T-helper 2 cell treated with Interferon-gamma antibody and Interleukin-4, amounts not matched to agents 5 μg/mL and 100 μg/mL, for 36 hours (primary cell): ENCODE results near the gene RMDN2.
A peak's percentile ranks its signal among the peaks of the same experiment; 100 is the strongest.

Source experiments
- DNase-seq: peaks from one replicate; pipeline ENCODE4 v3.0.0; 2021; ENCODE audit warnings: low spot score
- H3K27ac Mint-ChIP-seq: one replicate; pipeline ENCODE4 v1.8.0; 2021; ENCODE audit warnings: mild to moderate bottlenecking, mixed read lengths
- H3K27me3 Mint-ChIP-seq: one replicate; pipeline ENCODE4 v1.8.0; 2021; ENCODE audit warnings: low read depth, mixed read lengths
- H3K36me3 Mint-ChIP-seq: one replicate; pipeline ENCODE4 v1.8.0; 2021; ENCODE audit warnings: low read depth, mixed read lengths
- H3K4me1 Mint-ChIP-seq: one replicate; pipeline ENCODE4 v1.8.0; 2021; ENCODE audit warnings: low read depth, mixed read lengths
- H3K4me3 Mint-ChIP-seq: one replicate; pipeline ENCODE4 v1.8.0; 2022; ENCODE audit warnings: mild to moderate bottlenecking, moderate library complexity, mixed read lengths
- H3K9me3 Mint-ChIP-seq: one replicate; pipeline ENCODE4 v1.8.0; 2021; ENCODE audit warnings: mixed read lengths

RMDN2 gene, protein sequence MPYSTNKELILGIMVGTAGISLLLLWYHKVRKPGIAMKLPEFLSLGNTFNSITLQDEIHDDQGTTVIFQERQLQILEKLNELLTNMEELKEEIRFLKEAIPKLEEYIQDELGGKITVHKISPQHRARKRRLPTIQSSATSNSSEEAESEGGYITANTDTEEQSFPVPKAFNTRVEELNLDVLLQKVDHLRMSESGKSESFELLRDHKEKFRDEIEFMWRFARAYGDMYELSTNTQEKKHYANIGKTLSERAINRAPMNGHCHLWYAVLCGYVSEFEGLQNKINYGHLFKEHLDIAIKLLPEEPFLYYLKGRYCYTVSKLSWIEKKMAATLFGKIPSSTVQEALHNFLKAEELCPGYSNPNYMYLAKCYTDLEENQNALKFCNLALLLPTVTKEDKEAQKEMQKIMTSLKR

DNA sequence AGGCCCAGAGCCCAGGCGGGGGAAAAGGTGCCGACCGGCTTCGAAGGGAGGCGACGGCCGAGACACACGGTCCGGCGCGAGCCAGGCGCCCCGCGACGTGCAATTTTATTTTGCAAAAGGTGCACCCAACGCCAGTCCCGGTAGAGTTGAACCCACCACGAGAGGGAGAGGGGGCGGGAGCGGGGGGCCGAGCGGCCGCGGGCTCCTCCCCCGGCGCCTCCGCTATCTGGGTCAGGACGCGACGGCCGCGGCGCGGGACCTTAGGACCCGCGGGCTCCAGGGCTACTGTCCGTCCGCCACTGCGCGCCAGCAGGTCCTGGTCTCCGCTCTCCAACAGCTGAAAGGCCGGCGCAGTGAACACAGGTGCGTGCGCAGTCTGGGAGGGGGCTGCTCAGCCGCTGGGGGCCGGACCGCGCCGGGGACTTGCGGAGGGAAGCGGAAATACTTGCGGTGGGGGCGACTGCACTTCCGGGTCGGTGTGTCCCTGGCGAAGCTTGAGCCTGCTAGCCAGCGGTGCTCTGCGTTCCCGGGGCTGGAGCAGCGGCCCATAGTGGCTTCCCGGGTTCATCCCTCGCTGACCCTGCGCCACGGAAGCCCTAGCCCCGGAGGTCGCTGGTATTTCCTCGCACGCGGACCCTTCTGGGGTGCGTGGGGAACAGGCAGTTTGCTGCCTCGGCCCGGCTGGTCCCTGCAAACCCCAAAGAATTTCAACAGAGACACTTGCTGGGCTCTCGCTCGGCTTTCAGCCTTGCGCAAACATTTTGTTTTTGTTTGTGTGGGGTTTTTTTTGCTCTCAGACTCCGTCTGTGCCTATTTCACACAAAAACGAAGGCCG lies at the start of gene RMDN2:
Gene RMDN2 (plus strand): TSS at position 225 of the 835 bp plus-strand sequence. CDS start 3,991 bp downstream, outside the sequence.
- Mint-ChIP-seq H3K9me3 (no peaks in the 10 kb centered on the region), H3K4me1 (peaks cover 6% of the 10 kb centered on the region), H3K4me3 (peak within 1 kb of the TSS; percentile 87), H3K36me3 (peaks cover 2% of the 10 kb centered on the region), H3K27ac (peak within 1 kb of the TSS; percentile 81), H3K27me3 (peaks cover 59% of the 10 kb centered on the region)
- DNase-seq, result peak; percentile 77

DNA sequence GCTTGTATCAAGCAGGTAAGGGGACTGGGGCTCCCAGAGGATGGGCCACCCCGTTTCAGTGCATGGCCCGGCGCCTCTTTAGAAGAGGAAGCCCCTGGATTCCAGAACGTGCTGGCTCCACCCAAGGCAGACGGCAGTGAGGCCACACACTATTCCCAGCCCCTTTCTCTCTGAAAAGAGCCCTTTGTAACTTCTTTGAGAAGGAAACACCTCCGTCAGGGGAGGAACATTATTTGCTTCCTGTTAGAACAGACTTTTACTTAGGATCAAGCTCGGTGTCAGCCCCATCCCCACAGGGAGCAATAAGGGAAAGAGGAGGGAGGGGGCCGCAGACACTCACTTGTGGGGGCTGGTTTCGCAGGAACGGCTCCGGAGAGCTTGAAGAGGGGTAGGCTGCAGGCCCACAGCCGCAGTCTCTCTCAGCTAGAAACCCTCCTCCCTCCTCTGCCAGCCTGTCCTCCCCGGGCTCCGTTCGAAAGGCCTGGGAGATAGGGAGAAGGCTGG lies 49.6 kb upstream of the RMDN2 start:
- no peaks in the 10 kb centered on the region for H3K9me3 Mint-ChIP-seq
- peaks cover 6% of the 10 kb centered on the region for H3K27me3 Mint-ChIP-seq
- H3K4me1 Mint-ChIP-seq, result peaks cover 29% of the 10 kb centered on the region
- no peak overlapping the region for H3K27ac Mint-ChIP-seq
- H3K36me3 Mint-ChIP-seq, result no peaks in the 10 kb centered on the region
- H3K4me3 Mint-ChIP-seq, result no peak overlapping the region
- no peak for DNase-seq

- H3K4me1 Mint-ChIP-seq, result peaks cover 24% of the 10 kb centered on the region
- no peak for DNase-seq
- H3K27ac Mint-ChIP-seq, result no peak overlapping the region
- no peak overlapping the region for H3K4me3 Mint-ChIP-seq
- peaks cover 6% of the 10 kb centered on the region for H3K27me3 Mint-ChIP-seq
- H3K36me3 Mint-ChIP-seq, result no peaks in the 10 kb centered on the region
- H3K9me3 Mint-ChIP-seq, result no peaks in the 10 kb centered on the region
Observed at GRCh38 chr2:37876227-37876626, 48.9 kb upstream of the RMDN2 start.

DNA sequence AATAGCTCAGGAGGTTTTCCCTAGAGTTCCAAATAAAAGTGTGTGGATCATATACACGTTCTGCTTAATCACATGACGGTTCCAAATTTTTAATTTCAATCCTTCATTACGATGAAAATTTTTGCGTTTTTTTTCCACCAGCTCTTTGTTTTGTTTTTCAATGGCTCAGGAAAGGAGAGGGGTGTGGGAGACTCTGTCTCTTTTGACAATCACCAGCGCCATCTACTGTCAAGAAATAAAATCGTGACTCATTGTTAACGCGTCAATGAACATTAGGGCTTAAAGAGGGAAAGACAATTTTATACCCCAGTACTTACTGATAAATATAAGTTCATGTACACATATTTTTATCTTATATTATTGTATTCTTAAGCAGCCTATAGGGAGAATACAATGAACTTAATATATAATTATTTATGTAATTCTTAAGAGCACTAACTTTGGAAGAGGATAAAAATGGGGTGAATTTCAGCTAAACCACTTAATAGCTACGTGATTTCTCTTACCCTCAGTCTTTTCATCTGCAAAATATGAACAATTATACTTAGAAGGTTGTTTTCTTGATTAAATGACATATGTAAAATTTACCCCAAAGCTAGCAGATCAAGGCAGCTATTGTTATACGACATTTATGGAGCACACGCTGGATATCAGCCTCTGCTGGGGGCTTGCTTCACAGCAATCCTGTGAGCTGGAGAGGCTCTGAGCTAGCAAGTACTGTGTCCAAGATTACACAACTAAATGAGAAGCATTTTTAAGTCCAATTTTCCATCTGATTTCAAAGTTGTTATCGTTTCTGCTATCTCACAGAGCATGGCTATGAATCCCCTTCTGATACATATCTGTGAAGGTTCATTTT lies 47.4 kb upstream of the RMDN2 start:
- DNase-seq, result no peak
- H3K27me3 Mint-ChIP-seq, result peaks cover 12% of the 10 kb centered on the region
- no peaks in the 10 kb centered on the region for H3K9me3 Mint-ChIP-seq
- no peaks in the 10 kb centered on the region for H3K36me3 Mint-ChIP-seq
- peaks cover 10% of the 10 kb centered on the region for H3K4me1 Mint-ChIP-seq
- H3K4me3 Mint-ChIP-seq, result no peak overlapping the region
- H3K27ac Mint-ChIP-seq, result no peak overlapping the region

- peaks cover 16% of the 10 kb centered on the region for H3K27me3 Mint-ChIP-seq
- no peak overlapping the region for H3K27ac Mint-ChIP-seq
- no peaks in the 10 kb centered on the region for H3K9me3 Mint-ChIP-seq
- H3K36me3 Mint-ChIP-seq, result no peaks in the 10 kb centered on the region
- no peak for DNase-seq
- no peak overlapping the region for H3K4me3 Mint-ChIP-seq
- H3K4me1 Mint-ChIP-seq, result peaks cover 2% of the 10 kb centered on the region
Observed at GRCh38 chr2:37878536-37878935, 46.6 kb upstream of the RMDN2 start.

DNA sequence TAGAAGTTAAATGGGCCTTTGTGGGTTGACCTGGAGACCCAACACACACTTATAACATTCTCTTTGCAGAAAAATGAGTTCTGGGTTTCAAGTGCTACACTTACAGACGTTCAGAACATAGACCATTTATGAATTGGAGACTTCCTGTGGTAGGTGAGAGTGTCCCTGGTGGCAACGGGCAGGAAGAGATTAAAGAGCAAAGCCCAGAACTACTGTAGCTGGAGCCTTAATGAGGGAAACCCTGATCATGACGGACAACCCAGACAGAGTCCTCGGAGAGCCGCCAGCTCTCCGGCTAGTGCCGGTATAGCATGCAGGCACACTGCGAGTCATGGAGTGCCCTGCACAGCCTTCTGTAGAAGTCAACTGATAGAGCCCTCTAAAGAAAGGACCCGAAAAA lies 44.5 kb upstream of the RMDN2 start:
- Mint-ChIP-seq H3K4me3 (no peak overlapping the region), H3K4me1 (peaks cover 2% of the 10 kb centered on the region), H3K36me3 (no peaks in the 10 kb centered on the region), H3K27ac (no peak overlapping the region), H3K27me3 (peaks cover 24% of the 10 kb centered on the region), H3K9me3 (no peaks in the 10 kb centered on the region)
- no peak for DNase-seq

DNA sequence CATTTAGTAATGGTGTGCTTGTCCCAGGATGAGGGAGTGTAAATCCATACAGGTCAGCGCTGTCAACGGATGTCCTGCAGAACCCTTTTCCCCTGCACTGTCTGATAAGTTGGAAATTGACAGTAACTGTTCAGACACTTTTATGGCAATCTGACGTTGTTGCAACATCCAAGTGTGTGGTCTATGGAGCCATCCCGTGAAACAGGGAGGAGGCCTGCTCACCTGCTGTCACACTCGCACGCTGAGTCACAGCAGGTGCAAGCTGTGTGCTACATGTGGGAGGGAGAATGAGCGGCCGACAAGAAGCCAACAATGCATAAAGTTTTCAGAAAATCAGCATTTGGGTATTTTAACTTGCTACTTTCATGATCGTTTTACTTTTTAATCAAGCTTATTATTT lies 43.7 kb upstream of the RMDN2 start:
- DNase-seq, result no peak
- peaks cover 2% of the 10 kb centered on the region for H3K4me1 Mint-ChIP-seq
- no peak overlapping the region for H3K27ac Mint-ChIP-seq
- no peak overlapping the region for H3K4me3 Mint-ChIP-seq
- H3K27me3 Mint-ChIP-seq, result peaks cover 28% of the 10 kb centered on the region
- H3K9me3 Mint-ChIP-seq, result no peaks in the 10 kb centered on the region
- H3K36me3 Mint-ChIP-seq, result no peaks in the 10 kb centered on the region

DNA sequence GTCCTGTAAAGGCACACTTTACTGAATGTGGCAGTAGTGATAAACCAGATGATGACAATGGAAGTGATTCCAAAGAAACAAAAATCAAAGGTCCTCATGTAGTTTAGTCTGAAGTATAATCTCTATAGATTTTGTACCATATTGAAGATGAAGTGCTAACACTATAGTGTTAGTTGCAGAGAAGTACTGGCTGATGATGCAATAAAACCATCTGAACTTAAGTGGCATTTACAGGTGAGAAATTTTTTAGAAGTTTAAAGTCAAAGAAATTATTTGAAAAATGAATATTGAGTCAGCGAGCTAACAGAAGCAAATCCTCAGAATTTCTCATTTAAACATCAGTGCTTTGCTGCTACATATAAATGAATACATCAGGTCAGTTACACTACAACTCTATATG lies 43.1 kb upstream of the RMDN2 start:
- Mint-ChIP-seq H3K27me3 (peaks cover 28% of the 10 kb centered on the region), H3K9me3 (no peaks in the 10 kb centered on the region), H3K27ac (no peak overlapping the region), H3K36me3 (no peaks in the 10 kb centered on the region), H3K4me3 (no peak overlapping the region), H3K4me1 (peaks cover 5% of the 10 kb centered on the region)
- DNase-seq, result no peak

DNA sequence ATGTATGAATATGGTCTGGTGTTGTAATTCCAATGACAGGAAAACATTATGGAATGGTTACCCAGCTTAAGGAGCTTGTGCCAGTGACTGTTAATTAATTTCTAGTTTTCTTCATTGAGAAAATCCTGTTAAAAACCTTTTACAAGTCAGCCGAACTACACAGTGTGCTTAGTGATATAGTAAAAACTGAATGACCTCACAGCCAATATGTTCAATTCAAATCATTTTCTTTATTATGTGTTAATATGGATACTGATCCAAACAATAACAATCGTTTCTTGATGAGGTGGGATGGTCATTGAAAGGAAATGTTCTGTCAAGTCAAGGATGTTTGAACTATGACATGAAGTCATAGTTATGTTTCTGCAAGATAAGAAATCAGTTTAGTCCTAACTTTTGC lies 41.6 kb upstream of the RMDN2 start:
- H3K27me3 Mint-ChIP-seq, result peaks cover 30% of the 10 kb centered on the region
- DNase-seq, result no peak
- no peak overlapping the region for H3K4me3 Mint-ChIP-seq
- H3K9me3 Mint-ChIP-seq, result no peaks in the 10 kb centered on the region
- no peaks in the 10 kb centered on the region for H3K36me3 Mint-ChIP-seq
- H3K27ac Mint-ChIP-seq, result no peak overlapping the region
- peaks cover 3% of the 10 kb centered on the region for H3K4me1 Mint-ChIP-seq

- no peaks in the 10 kb centered on the region for H3K36me3 Mint-ChIP-seq
- H3K4me3 Mint-ChIP-seq, result no peak overlapping the region
- H3K27me3 Mint-ChIP-seq, result peaks cover 41% of the 10 kb centered on the region
- DNase-seq, result no peak
- H3K9me3 Mint-ChIP-seq, result no peaks in the 10 kb centered on the region
- H3K4me1 Mint-ChIP-seq, result peaks cover 3% of the 10 kb centered on the region
- no peak overlapping the region for H3K27ac Mint-ChIP-seq
Observed at GRCh38 chr2:37885329-37885993, 39.6 kb upstream of the RMDN2 start.

DNA sequence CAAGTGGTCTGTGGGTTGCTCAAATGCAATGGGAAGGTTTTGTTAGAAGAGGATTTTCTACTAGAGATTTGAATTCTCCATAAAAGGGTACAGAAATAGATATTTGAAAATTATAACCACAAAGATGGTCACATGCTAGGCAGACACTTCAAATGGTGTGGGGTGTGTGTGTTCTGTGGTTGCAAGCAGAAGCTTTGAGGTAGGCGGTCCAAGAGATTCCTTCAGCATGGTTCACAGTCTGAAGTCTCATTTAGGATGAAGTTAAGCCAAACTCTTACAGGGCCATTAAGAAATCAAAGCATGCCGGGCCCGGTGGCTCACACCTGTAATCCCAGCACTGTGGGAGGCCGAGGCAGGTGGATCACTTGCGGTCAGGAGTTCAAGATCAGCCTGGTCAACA lies 38.3 kb upstream of the RMDN2 start:
- Mint-ChIP-seq H3K27ac (no peak overlapping the region), H3K27me3 (peaks cover 44% of the 10 kb centered on the region), H3K4me3 (no peak overlapping the region), H3K9me3 (no peaks in the 10 kb centered on the region), H3K36me3 (no peaks in the 10 kb centered on the region), H3K4me1 (peaks cover 6% of the 10 kb centered on the region)
- no peak for DNase-seq

GRCh38 chr2:37887286-37887685 lies 37.8 kb upstream of the RMDN2 start:
- no peak for DNase-seq
- Mint-ChIP-seq H3K27me3 (peaks cover 40% of the 10 kb centered on the region), H3K4me1 (peaks cover 11% of the 10 kb centered on the region), H3K36me3 (no peaks in the 10 kb centered on the region), H3K9me3 (no peaks in the 10 kb centered on the region), H3K4me3 (no peak overlapping the region), H3K27ac (no peak overlapping the region)

DNA sequence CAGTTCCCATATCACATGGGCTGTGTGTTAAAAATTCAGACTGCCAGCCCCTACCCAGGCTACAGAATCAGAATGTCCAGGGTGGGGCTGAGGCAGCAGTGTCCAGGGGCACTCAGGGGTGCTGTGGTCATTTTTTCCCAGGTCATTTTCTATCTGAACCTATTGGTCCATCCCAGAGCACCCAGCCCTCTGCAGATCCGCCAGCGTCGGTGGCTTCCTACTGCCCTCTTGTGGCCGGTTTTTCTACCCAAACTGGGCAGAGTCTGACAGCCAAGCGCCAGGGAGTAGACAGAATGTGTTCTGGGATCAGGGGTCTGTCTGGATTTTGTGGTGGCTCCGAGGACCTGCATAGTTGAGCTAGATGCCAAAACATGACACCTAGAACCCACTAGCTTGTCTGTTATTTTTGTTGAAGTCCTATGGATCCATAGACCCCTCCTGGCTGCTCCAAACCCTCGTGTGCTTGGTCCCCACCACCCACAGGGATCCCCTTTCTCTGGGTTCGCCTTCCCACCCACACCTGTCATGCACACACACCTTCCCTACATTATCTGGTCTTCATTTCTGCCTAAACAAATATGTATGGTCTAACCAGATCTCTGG lies 34.1 kb upstream of the RMDN2 start:
- Mint-ChIP-seq H3K4me1 (peaks cover 20% of the 10 kb centered on the region), H3K9me3 (no peaks in the 10 kb centered on the region), H3K27me3 (peaks cover 26% of the 10 kb centered on the region), H3K27ac (no peak overlapping the region), H3K36me3 (no peaks in the 10 kb centered on the region), H3K4me3 (no peak overlapping the region)
- peak; percentile 35 for DNase-seq
